Osteoblast (primary cell): ENCODE results near the gene CBLN3. TPM values are rescaled to one million over a fixed set of nuclear protein-coding genes. Genes with fewer than 3 reads are reported as not detected.

Experiments used
- DNase-seq: peaks from one replicate; pipeline ENCODE4 v3.0.0; 2011; ENCODE audit warnings: low spot score, mixed read lengths; ENCODE audit not compliant: insufficient read length; ENCODE audit errors: missing footprints
- H2AFZ ChIP-seq: 2 replicates; pipeline ENCODE4 v1.6.0; 2011; ENCODE audit warnings: mild to moderate bottlenecking, low read length
- H3K27ac ChIP-seq: 2 replicates; pipeline ENCODE4 v1.5.1; 2011; ENCODE audit warnings: mild to moderate bottlenecking, low read depth, low read length, moderate library complexity
- H3K27me3 ChIP-seq: 2 replicates; pipeline ENCODE4 v1.6.0; 2012; ENCODE audit warnings: mild to moderate bottlenecking, control low read depth, inconsistent platforms, low read length, moderate library complexity; ENCODE audit not compliant: insufficient read depth
- H3K36me3 ChIP-seq: 2 replicates; pipeline ENCODE4 v1.5.1; 2011; ENCODE audit warnings: mild to moderate bottlenecking, low read length, control low read depth, moderate library complexity; ENCODE audit not compliant: insufficient read depth
- H3K4me1 ChIP-seq: 2 replicates; pipeline ENCODE4 v1.5.1; 2011; ENCODE audit warnings: mild to moderate bottlenecking, low read length, control low read depth, moderate library complexity; ENCODE audit not compliant: insufficient read depth
- H3K4me2 ChIP-seq: 2 replicates; pipeline ENCODE4 v1.6.0; 2011; ENCODE audit warnings: mild to moderate bottlenecking, low read length; ENCODE audit not compliant: insufficient read depth
- H3K4me3 ChIP-seq: fragments of 200-600 bp; sonication (generic); 3 replicates; pipeline ENCODE4 v1.5.1; 2012; ENCODE audit warnings: mild to moderate bottlenecking, low read length, inconsistent platforms; ENCODE audit not compliant: insufficient read depth
- H3K79me2 ChIP-seq: 2 replicates; pipeline ENCODE4 v1.6.0; 2012; ENCODE audit warnings: mild to moderate bottlenecking, low read length, control low read depth, inconsistent platforms; ENCODE audit not compliant: insufficient read depth
- H3K9me3 ChIP-seq: 2 replicates; pipeline ENCODE4 v1.5.1; 2011; ENCODE audit warnings: low read depth, low read length, control low read depth
- H4K20me1 ChIP-seq: 2 replicates; pipeline ENCODE4 v1.6.0; 2012; ENCODE audit warnings: mild to moderate bottlenecking, low read length, control low read depth; ENCODE audit not compliant: insufficient read depth
- total RNA-seq: library from RNA; depleted of rRNA; stranded (reverse); fragments of >200 nt; gene quantifications from 2 replicates; pipeline ENCODE4 v1.2.3, GENCODE V29; 2012
- TF ChIP-seq, protein P1 (sequence below): IDR thresholded peaks from 2 replicates; pipeline ENCODE4 v1.5.1; 2011; ENCODE audit warnings: mild to moderate bottlenecking, low read depth, low read length, moderate library complexity; ENCODE audit errors: extremely low read depth

CBLN3 gene
- total RNA-seq, 1 donor: 4.0 TPM

DNA sequence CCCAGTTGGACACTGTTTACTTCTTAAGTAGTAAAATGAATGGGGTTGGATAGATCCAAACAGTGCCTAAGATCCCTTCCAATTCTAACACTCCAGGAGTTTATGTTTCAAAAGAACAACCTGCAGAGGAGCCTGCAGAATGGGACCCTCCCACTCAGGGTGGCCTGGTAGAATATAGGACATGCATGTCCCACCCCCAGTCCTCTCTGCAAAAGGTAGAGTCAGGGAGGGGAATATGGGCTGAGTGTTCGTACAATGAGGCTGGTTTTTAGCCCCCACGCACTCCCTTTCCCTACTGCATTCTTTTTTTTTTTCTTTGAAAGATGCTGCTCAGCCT, 42.5 kb downstream of the CBLN3 start:
- Histone ChIP-seq H3K27ac (no peak overlapping the region), H3K4me2 (no peak overlapping the region), H3K79me2 (no peaks in the 10 kb centered on the region), H3K4me1 (peaks cover under 1% of the 10 kb centered on the region), H3K36me3 (no peaks in the 10 kb centered on the region), H3K27me3 (no peaks in the 10 kb centered on the region), H2AFZ (no peak overlapping the region), H3K9me3 (no peaks in the 10 kb centered on the region), H4K20me1 (no peaks in the 10 kb centered on the region), H3K4me3 (no peak overlapping the region)
- TF ChIP-seq, protein P1, sequence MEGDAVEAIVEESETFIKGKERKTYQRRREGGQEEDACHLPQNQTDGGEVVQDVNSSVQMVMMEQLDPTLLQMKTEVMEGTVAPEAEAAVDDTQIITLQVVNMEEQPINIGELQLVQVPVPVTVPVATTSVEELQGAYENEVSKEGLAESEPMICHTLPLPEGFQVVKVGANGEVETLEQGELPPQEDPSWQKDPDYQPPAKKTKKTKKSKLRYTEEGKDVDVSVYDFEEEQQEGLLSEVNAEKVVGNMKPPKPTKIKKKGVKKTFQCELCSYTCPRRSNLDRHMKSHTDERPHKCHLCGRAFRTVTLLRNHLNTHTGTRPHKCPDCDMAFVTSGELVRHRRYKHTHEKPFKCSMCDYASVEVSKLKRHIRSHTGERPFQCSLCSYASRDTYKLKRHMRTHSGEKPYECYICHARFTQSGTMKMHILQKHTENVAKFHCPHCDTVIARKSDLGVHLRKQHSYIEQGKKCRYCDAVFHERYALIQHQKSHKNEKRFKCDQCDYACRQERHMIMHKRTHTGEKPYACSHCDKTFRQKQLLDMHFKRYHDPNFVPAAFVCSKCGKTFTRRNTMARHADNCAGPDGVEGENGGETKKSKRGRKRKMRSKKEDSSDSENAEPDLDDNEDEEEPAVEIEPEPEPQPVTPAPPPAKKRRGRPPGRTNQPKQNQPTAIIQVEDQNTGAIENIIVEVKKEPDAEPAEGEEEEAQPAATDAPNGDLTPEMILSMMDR: no peak
- no peak for DNase-seq

DNA sequence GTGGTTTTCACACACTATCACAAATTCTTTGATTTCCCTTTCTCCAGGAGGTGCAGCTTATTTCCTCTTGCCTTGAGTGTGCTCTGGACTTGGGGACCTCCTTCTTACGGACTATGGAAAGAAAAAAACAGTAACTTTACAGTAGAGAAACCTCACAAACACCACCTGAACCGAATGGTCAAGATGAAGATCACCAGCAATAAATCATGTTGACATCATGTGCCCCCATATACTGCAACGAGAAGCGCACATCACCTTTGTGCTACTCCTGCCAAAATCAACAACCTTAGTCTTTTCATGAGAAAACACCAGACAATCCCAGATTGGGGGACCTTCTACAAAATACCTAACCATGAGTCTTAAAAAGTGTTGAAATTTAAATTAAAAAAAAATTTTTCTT, 43.9 kb downstream of the CBLN3 start:
- DNase-seq: no peak
- no peak overlapping the region for H3K27ac ChIP-seq
- TF ChIP-seq, protein P1: no peak
- no peak overlapping the region for H2AFZ ChIP-seq
- H3K9me3 ChIP-seq: no peaks in the 10 kb centered on the region
- H4K20me1 ChIP-seq: no peaks in the 10 kb centered on the region
- H3K79me2 ChIP-seq: no peaks in the 10 kb centered on the region
- H3K4me2 ChIP-seq: no peak overlapping the region
- H3K4me3 ChIP-seq: no peak overlapping the region
- no peaks in the 10 kb centered on the region for H3K4me1 ChIP-seq
- no peaks in the 10 kb centered on the region for H3K36me3 ChIP-seq
- H3K27me3 ChIP-seq: no peaks in the 10 kb centered on the region

DNA sequence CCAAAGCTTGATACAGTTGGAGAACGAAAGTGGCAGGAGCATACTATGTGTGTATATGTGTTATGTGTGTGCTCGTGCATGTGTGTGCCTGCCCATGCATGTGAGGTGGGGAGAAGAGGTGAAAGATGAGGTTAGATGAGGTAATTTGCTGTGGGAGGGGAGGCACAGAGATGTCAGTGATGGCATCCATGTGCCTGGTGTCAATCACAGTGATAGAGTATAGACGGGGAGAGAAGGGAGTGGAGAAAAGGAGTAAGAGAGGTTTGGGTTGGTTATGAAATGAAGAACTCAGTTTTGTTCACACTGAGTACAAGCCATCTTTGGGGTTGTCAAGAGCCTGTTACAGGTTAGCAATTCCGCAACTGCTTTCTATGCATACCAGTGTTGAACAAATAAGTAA, 45.3 kb downstream of the CBLN3 start:
- Histone ChIP-seq H3K4me1 (no peaks in the 10 kb centered on the region), H3K4me2 (no peak overlapping the region), H3K36me3 (no peaks in the 10 kb centered on the region), H3K4me3 (no peak overlapping the region), H3K27me3 (no peaks in the 10 kb centered on the region), H3K27ac (no peak overlapping the region), H4K20me1 (no peaks in the 10 kb centered on the region), H3K79me2 (no peaks in the 10 kb centered on the region), H2AFZ (no peak overlapping the region), H3K9me3 (no peaks in the 10 kb centered on the region)
- TF ChIP-seq, protein P1: no peak
- DNase-seq: no peak

DNA sequence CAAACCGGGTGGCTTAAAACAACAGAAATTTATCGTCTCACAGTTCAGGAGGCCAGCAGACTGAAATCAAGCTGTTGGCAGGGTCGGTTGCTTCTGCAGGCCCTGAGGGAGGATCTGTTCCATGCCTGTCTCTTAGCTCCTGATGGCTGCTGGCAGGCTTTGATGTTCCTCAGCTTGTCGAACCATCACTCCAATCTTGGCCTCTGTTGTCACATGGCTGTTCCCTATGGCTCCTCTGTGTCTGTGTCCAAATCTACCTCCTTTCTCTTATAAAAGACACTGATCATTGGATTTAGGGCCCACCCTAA, 47.5 kb downstream of the CBLN3 start:
- H3K36me3 ChIP-seq: peaks cover 20% of the 10 kb centered on the region
- H3K9me3 ChIP-seq: no peaks in the 10 kb centered on the region
- H4K20me1 ChIP-seq: peaks cover 9% of the 10 kb centered on the region
- DNase-seq: no peak
- TF ChIP-seq, protein P1: no peak
- no peak overlapping the region for H3K27ac ChIP-seq
- H3K27me3 ChIP-seq: no peaks in the 10 kb centered on the region
- no peak overlapping the region for H2AFZ ChIP-seq
- H3K4me2 ChIP-seq: no peak overlapping the region
- no peaks in the 10 kb centered on the region for H3K79me2 ChIP-seq
- H3K4me1 ChIP-seq: no peaks in the 10 kb centered on the region
- H3K4me3 ChIP-seq: no peak overlapping the region
